ENCODE measurements around the gene SUSD3. TPM values are rescaled to one million over a fixed set of nuclear protein-coding genes. Genes with fewer than 3 reads are reported as not detected.

The SUSD3 gene
- total and polyA plus RNA-seq, 2 of the 4 experiments (the other 2 are of a cell fraction) = 0.54 to 1.5 TPM

GRCh38 chr9:93124793-93125192, 66.3 kb downstream of the SUSD3 start:
- H2AFZ ChIP-seq (replicated peaks; ENCODE audit: low read length, poor library complexity) = no peak overlapping the region
- TF ChIP-seq POLR2A (IDR thresholded peaks at IDR 0.05; ENCODE audit: low read depth, low read length) (no peak), RCOR1 (IDR thresholded peaks at IDR 0.05; ENCODE audit: insufficient replicate concordance, low read length) (no peak), MXI1 (IDR thresholded peaks at IDR 0.05; ENCODE audit: borderline replicate concordance, low read depth, low read length) (no peak), RAD21 (IDR thresholded peaks at IDR 0.05; ENCODE audit: low read length) (no peak), FOS (IDR thresholded peaks at IDR 0.05; ENCODE audit: low read depth, low read length) (no peak), MAFK (IDR thresholded peaks at IDR 0.05; ENCODE audit: low read depth, low read length) (no peak), ELK1 (IDR thresholded peaks at IDR 0.05; ENCODE audit: borderline replicate concordance, low read depth, low read length) (no peak), BHLHE40 (IDR thresholded peaks at IDR 0.05; ENCODE audit: low read depth, low read length) (no peak), CTCF (conservative IDR thresholded peaks at IDR 0.05; ENCODE audit: low read depth, low read length) (no peak), MAZ (IDR thresholded peaks at IDR 0.05; ENCODE audit: borderline replicate concordance, low read depth, low read length) (no peak), USF2 (IDR thresholded peaks at IDR 0.05; ENCODE audit: low read depth, low read length) (no peak), CHD1 (IDR thresholded peaks at IDR 0.05; ENCODE audit: low read depth, low read length) (no peak), RFX5 (IDR thresholded peaks at IDR 0.05; ENCODE audit: low read depth, low read length) (no peak), CEBPB (IDR thresholded peaks at IDR 0.05; ENCODE audit: low read depth, low read length) (no peak)
- no TSS peak for BruUV-seq (replicated peaks)
- WGBS, 2 experiments (ENCODE audit: extremely low coverage in 2 of 2, insufficient read length in 1 of 2) = 96% methylated on average over 13 of the region's 16 CpGs; no CpG with 5 or more reads in 1 of the 2 experiments
- H3K14ac ChIP-seq (replicated peaks; ENCODE audit: low read depth, low read length) = no peak overlapping the region
- no peak overlapping the region for H2AK9ac ChIP-seq (replicated peaks; ENCODE audit: low read depth, low read length, poor library complexity)
- intact Hi-C loops (cut with micrococcal nuclease) = no loop called here
- no peak overlapping the region for H4K5ac ChIP-seq (ENCODE audit: low read depth, low read length)
- H3K9me3 ChIP-seq (ENCODE audit: control insufficient read depth, insufficient read depth, low read length) = no peaks in the 10 kb centered on the region
- dilution Hi-C loops (cut with HindIII; ENCODE audit: low sequenced_read_pairs, unreplicated experiment) = no loop called here
- H3K56ac ChIP-seq (ENCODE audit: extremely low read depth, insufficient read depth, low read length) = no peak overlapping the region
- no peak overlapping the region for H2BK120ac ChIP-seq (ENCODE audit: low read depth, low read length)
- H2BK15ac ChIP-seq (ENCODE audit: low read depth, low read length) = no peak overlapping the region
- H3K27ac ChIP-seq (ENCODE audit: insufficient read depth, low read length) = no peak overlapping the region
- H2BK5ac ChIP-seq (ENCODE audit: low read depth, low read length, poor library complexity, severe bottlenecking) = no peak overlapping the region
- no peak overlapping the region for H3K4me3 ChIP-seq (ENCODE audit: insufficient read depth, low read depth, low read length)
- no peak for DNase-seq
- H3K4me2 ChIP-seq (ENCODE audit: low read depth, low read length) = no peak overlapping the region
- H2AK5ac ChIP-seq (ENCODE audit: low read depth, low read length) = no peak overlapping the region
- peaks cover 8 to 48% of the 10 kb centered on the region in 2 experiments for H3K79me1 ChIP-seq (ENCODE audit: low read depth in 1 of 2, low read length in 2 of 2)
- peaks cover 24% of the 10 kb centered on the region for H4K20me1 ChIP-seq (ENCODE audit: insufficient read depth, low read length)
- H3K23ac ChIP-seq (ENCODE audit: low read depth, low read length) = no peak overlapping the region
- no peaks in the 10 kb centered on the region for H3K27me3 ChIP-seq (ENCODE audit: control insufficient read depth, insufficient read depth, low read length)
- peaks cover 18% of the 10 kb centered on the region for H3K9me1 ChIP-seq (ENCODE audit: insufficient read depth, low read length)
- no peak overlapping the region for H4K8ac ChIP-seq (ENCODE audit: low read depth in 2 of 2, low read length in 2 of 2)
- H3K4me1 ChIP-seq (ENCODE audit: control insufficient read depth, insufficient read depth, low read length) = peaks cover 23% of the 10 kb centered on the region
- in situ Hi-C loops (cut with MboI; ENCODE audit: low sequenced_read_pairs) = loop anchor here (25.0 kb wide), 1 partner anchor 438 kb away; no protein-coding TSS in a partner anchor
- H3K36me3 ChIP-seq (ENCODE audit: control insufficient read depth, insufficient read depth, low read length) = peaks cover 23% of the 10 kb centered on the region
- no peak overlapping the region for H4K91ac ChIP-seq (ENCODE audit: insufficient read depth, low read depth, low read length)
- no peak overlapping the region for H2BK20ac ChIP-seq (ENCODE audit: low read depth, low read length)
- no peak overlapping the region for H3K9ac ChIP-seq (ENCODE audit: low read depth, low read length)
- ChIA-PET POLR2A (ENCODE audit: unreplicated experiment) (no interaction called here), CTCF (no interaction called here)
- no peak overlapping the region for H3K18ac ChIP-seq (ENCODE audit: low read depth, low read length)
- no peak overlapping the region for H3K4ac ChIP-seq (ENCODE audit: low read depth, low read length)
- ATAC-seq (ENCODE audit: low read depth) = no peak
